SK-N-SH (cell line): Measurements from ENCODE around the gene AKAP9. TPM values are rescaled to one million over a fixed set of nuclear protein-coding genes. Genes with fewer than 3 reads are reported as not detected.

Experiments
- CTCF ChIA-PET: fragments of 300-600, 350-600 bp; formaldehyde crosslinking; extraction: SDS; loops from one replicate; lab custom pipeline; 2021; lab: Yijun Ruan, JAX
- POLR2A ChIA-PET: fragments of 350-600 bp; sonication (Branson Sonifier 250); formaldehyde crosslinking; extraction: SDS; loops from one replicate; lab custom pipeline; 2020; ENCODE audit warnings: antibody characterized with exemption, inconsistent platforms; lab: Yijun Ruan, JAX
- DNase-seq: peaks from one replicate; pipeline ENCODE4 v3.0.0; 2012
- H2AFZ ChIP-seq: fragments of 200-600 bp; sonication (generic); 2 replicates; pipeline ENCODE4 v1.8.1; 2016; ENCODE audit warnings: antibody characterized with exemption, mild to moderate bottlenecking, low read depth
- H3F3A ChIP-seq: fragments of 200-600 bp; sonication (generic); replicated peaks from 2 replicates; pipeline ENCODE3; 2016; ENCODE audit warnings: antibody characterized with exemption, mild to moderate bottlenecking; ENCODE audit not compliant: insufficient read depth
- H3K27ac ChIP-seq, 2 experiments: fragments of 200-500 bp in 1 of 2; fragments of 200-600 bp in 1 of 2; sonication (Bioruptor generic) in 1 of 2; sonication (generic), shearing (Covaris generic) in 1 of 2; 2 replicates each; pipeline versions ENCODE4 v1.5.1 to v1.6.1; 2014 to 2016; ENCODE audit warnings: low read depth in 2 of 2, inconsistent platforms in 1 of 2, low read length in 1 of 2, mild to moderate bottlenecking in 1 of 2, mixed read lengths in 1 of 2
- H3K27me3 ChIP-seq: fragments of 200-600 bp; sonication (generic), shearing (Covaris generic); 2 replicates; pipeline ENCODE4 v1.6.1; 2016; ENCODE audit warnings: mixed run types; ENCODE audit not compliant: insufficient read depth
- H3K36me3 ChIP-seq, 2 experiments: fragments of 200-500 bp in 1 of 2; fragments of 200-600 bp in 1 of 2; sonication (Bioruptor generic) in 1 of 2; sonication (generic) in 1 of 2; replicated peaks in 1 of 2; 2 replicates each; pipeline versions ENCODE3 to v1.5.1; 2014 to 2016; ENCODE audit warnings: low read length in 1 of 2, mild to moderate bottlenecking in 1 of 2; ENCODE audit not compliant: insufficient read depth in 2 of 2, control insufficient read depth in 1 of 2
- H3K4me1 ChIP-seq, 2 experiments: fragments of 200-500 bp in 1 of 2; fragments of 200-600 bp in 1 of 2; sonication (Bioruptor generic) in 1 of 2; sonication (generic), shearing (Covaris generic) in 1 of 2; 2 replicates each; pipeline versions ENCODE4 v1.5.1 to v1.6.1; 2014 to 2016; ENCODE audit warnings: low read depth in 1 of 2, low read length in 1 of 2, mixed run types in 1 of 2; ENCODE audit not compliant: insufficient read depth in 2 of 2, control insufficient read depth in 1 of 2
- H3K4me2 ChIP-seq: fragments of 200-600 bp; sonication (generic), shearing (Covaris generic); 2 replicates; pipeline ENCODE4 v1.6.1; 2017; ENCODE audit warnings: mixed run types
- H3K4me3 ChIP-seq, 2 experiments: fragments of 200-500 bp in 1 of 2; fragments of 200-600 bp in 1 of 2; sonication (Bioruptor generic) in 1 of 2; sonication (generic), shearing (Covaris generic) in 1 of 2; 2 replicates each; pipeline versions ENCODE4 v1.5.1 to v1.8.1; 2014 to 2016; ENCODE audit warnings: low read depth in 2 of 2, inconsistent platforms in 1 of 2, low read length in 1 of 2, mild to moderate bottlenecking in 1 of 2, mixed read lengths in 1 of 2, moderate library complexity in 1 of 2
- H3K79me2 ChIP-seq: fragments of 200-600 bp; sonication (generic); 2 replicates; pipeline ENCODE4 v1.8.1; 2017; ENCODE audit warnings: mild to moderate bottlenecking; ENCODE audit not compliant: insufficient read depth
- H3K9ac ChIP-seq: fragments of 200-600 bp; sonication (generic); 2 replicates; pipeline ENCODE4 v1.6.1; 2017; ENCODE audit warnings: mixed run types
- H3K9me2 ChIP-seq: fragments of 200-600 bp; sonication (generic); 2 replicates; pipeline ENCODE4 v1.6.1; 2017; ENCODE audit warnings: mixed run types
- H3K9me3 ChIP-seq: fragments of 200-600 bp; sonication (generic); 2 replicates; pipeline ENCODE4 v1.6.1; 2017; ENCODE audit warnings: mixed run types, mild to moderate bottlenecking, moderate library complexity
- H4K20me1 ChIP-seq: fragments of 200-600 bp; sonication (generic); 2 replicates; pipeline ENCODE4 v1.6.1; 2017; ENCODE audit warnings: mild to moderate bottlenecking, mixed run types; ENCODE audit not compliant: insufficient read depth
- CHD2 ChIP-seq: fragments of 150-350 bp; IDR thresholded peaks from 2 replicates; pipeline ENCODE4 v1.6.1; 2018; ENCODE audit warnings: low read length; ENCODE audit not compliant: partially characterized antibody
- CTCF ChIP-seq: fragments of 200-600 bp; sonication (generic); IDR thresholded peaks from 2 replicates; pipeline ENCODE4 v1.6.1; 2017; ENCODE audit warnings: antibody characterized with exemption, mild to moderate bottlenecking, moderate library complexity
- EZH2phosphoT487 ChIP-seq: fragments of 200-600 bp; sonication (generic); IDR thresholded peaks from 2 replicates; pipeline ENCODE4 v1.6.1; 2017; ENCODE audit warnings: low read depth, mixed run types, mild to moderate bottlenecking, antibody characterized with exemption, moderate library complexity, borderline replicate concordance
- JUND ChIP-seq: IDR thresholded peaks from 2 replicates; pipeline ENCODE4 v1.4.0; 2012
- MAX ChIP-seq: IDR thresholded peaks from 2 replicates; pipeline ENCODE4 v1.4.0; 2012; ENCODE audit warnings: low read depth
- MXI1 ChIP-seq: IDR thresholded peaks from 2 replicates; pipeline ENCODE4 v1.6.1; 2012; ENCODE audit warnings: mild to moderate bottlenecking, low read depth, low read length, improper control_type of control experiment
- NFIC ChIP-seq: IDR thresholded peaks from 2 replicates; pipeline ENCODE4 v1.4.0; 2012; ENCODE audit warnings: borderline replicate concordance
- PBX3 ChIP-seq: IDR thresholded peaks from 2 replicates; pipeline ENCODE4; 2012
- POLR2AphosphoS5 ChIP-seq: IDR thresholded peaks from 2 replicates; pipeline ENCODE4 v1.6.1; 2012; ENCODE audit warnings: low read depth, low read length
- RCOR1 ChIP-seq: fragments of 150-350 bp; IDR thresholded peaks from 2 replicates; pipeline ENCODE4 v1.6.1; 2017; ENCODE audit warnings: antibody characterized with exemption, low read length
- REST ChIP-seq: IDR thresholded peaks from 2 replicates; pipeline ENCODE4 v1.6.1; 2012; ENCODE audit warnings: mild to moderate bottlenecking, low read depth, low read length, moderate library complexity
- RFX5 ChIP-seq: IDR thresholded peaks from 2 replicates; pipeline ENCODE4 v1.6.1; 2012; ENCODE audit warnings: mild to moderate bottlenecking, improper control_type of control experiment, low read length
- SMC3 ChIP-seq: IDR thresholded peaks from 2 replicates; pipeline ENCODE4 v1.6.1; 2012; ENCODE audit warnings: low read depth, low read length, improper control_type of control experiment
- TAF1 ChIP-seq: IDR thresholded peaks from 2 replicates; pipeline ENCODE4 v1.6.1; 2012; ENCODE audit warnings: low read depth, mild to moderate bottlenecking, low read length, moderate library complexity, borderline replicate concordance
- TEAD4 ChIP-seq: IDR thresholded peaks from 2 replicates; pipeline ENCODE4 v1.4.0; 2012; ENCODE audit warnings: mild to moderate bottlenecking, borderline replicate concordance; ENCODE audit not compliant: insufficient read depth
- USF1 ChIP-seq: IDR thresholded peaks from 2 replicates; pipeline ENCODE4 v1.4.0; 2012; ENCODE audit warnings: low read depth, borderline replicate concordance
- USF2 ChIP-seq: fragments of 150-350 bp; IDR thresholded peaks from 2 replicates; pipeline ENCODE4 v1.6.1; 2017; ENCODE audit warnings: antibody characterized with exemption, low read length, low read depth, borderline replicate concordance
- YY1 ChIP-seq: IDR thresholded peaks from 2 replicates; pipeline ENCODE4 v1.4.0; 2012; ENCODE audit warnings: low read depth, mild to moderate bottlenecking
- ZBTB33 ChIP-seq: IDR thresholded peaks from 2 replicates; pipeline ENCODE4 v1.4.0; 2012; ENCODE audit warnings: low read depth, borderline replicate concordance
- WGBS: methylation state at CpG from one replicate; pipeline ENCODE4 v1.1.6; 2017; ENCODE audit warnings: low lambda C conversion rate; 5-methylcytosine and 5-hydroxymethylcytosine counted together
- polyA plus RNA-seq, 3 experiments: library from polyadenylated mRNA; depleted of rRNA; stranded (reverse); fragments of >200 nt; gene quantifications; 2 replicates each; pipeline ENCODE4 v1.2.3, GENCODE V29; 2012

AKAP9 gene
- polyA plus RNA-seq, 1 of the 3 experiments (the other 2 are of a cell fraction), result 13.1 TPM

GRCh38 chr7:92058899-92059298 lies 118.2 kb downstream of the AKAP9 start:
- ChIA-PET CTCF (interaction anchor here (1.0 kb wide), 1 partner anchor 17 kb away, joined by 3 read pairs; no protein-coding TSS in a partner anchor), POLR2A (no interaction called here)

More at GRCh38 chr7:92058899-92059298, 118.2 kb downstream of the AKAP9 start:
- Histone ChIP-seq H3K4me3 (no peak overlapping the region), H3K9me3 (no peaks in the 10 kb centered on the region), H3K79me2 (no peaks in the 10 kb centered on the region), H3K4me2 (no peak overlapping the region), H3K27ac (no peak overlapping the region), H3K36me3 (peaks cover 49 to 51% of the 10 kb centered on the region in 2 experiments), H4K20me1 (no peaks in the 10 kb centered on the region), H2AFZ (no peak overlapping the region), H3K4me1 (peaks cover 4 to 13% of the 10 kb centered on the region in 2 experiments; a peak in 2 of 4 replicates), H3K9me2 (no peaks in the 10 kb centered on the region), H3K27me3 (no peaks in the 10 kb centered on the region), H3F3A (peaks cover 4% of the 10 kb centered on the region), H3K9ac (no peak overlapping the region)
- TF ChIP-seq USF1 (no peak), JUND (no peak), PBX3 (no peak), TAF1 (no peak), CTCF (no peak), MAX (no peak), REST (no peak), SMC3 (no peak), TEAD4 (no peak), USF2 (no peak), YY1 (no peak), NFIC (no peak), RFX5 (no peak), MXI1 (no peak), RCOR1 (no peak), EZH2phosphoT487 (no peak), POLR2AphosphoS5 (no peak), CHD2 (no peak), ZBTB33 (no peak)
- 94% methylated on average over 2 of the region's 2 CpGs for WGBS
- DNase-seq, result no peak
